Measurements from ENCODE around the gene DUSP16.

The DUSP16 gene

DNA sequence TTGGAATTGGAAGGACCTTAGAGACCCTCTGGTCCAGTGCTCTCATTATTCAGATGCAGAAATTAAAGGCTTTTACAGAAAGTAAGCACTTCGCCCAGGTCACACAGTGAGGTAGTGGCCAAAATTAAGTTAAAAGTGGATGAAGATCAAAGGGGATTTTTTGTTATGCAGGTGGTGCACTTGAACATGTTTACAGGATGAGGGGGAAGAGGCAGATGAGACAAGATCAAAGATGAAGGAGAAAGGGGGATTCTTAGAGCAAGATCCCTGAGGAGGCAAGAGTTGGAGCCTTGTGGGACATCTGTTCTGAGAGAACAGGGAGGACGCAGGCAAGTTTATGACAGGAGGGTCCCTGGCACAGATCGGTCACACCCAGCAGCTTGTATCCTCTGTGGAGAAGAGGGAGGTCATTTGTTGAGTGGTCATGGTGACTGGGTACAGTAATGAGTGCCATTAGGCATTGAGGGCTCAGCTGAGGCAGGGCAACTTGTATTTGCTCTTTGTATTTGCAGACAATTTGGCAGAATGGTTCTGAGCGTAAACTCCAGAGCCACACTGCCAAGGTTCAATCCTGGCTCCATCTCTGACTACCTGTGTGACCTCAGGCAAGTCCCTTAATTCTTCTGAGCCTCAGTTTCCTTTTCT, 121.8 kb downstream of the DUSP16 start:
- no peak for DNase-seq (ENCODE audit: low spot score)

- DNase-seq (ENCODE audit: low spot score) = no peak
Measured at GRCh38 chr12:12439636-12440035, 123.0 kb downstream of the DUSP16 start.

DNA sequence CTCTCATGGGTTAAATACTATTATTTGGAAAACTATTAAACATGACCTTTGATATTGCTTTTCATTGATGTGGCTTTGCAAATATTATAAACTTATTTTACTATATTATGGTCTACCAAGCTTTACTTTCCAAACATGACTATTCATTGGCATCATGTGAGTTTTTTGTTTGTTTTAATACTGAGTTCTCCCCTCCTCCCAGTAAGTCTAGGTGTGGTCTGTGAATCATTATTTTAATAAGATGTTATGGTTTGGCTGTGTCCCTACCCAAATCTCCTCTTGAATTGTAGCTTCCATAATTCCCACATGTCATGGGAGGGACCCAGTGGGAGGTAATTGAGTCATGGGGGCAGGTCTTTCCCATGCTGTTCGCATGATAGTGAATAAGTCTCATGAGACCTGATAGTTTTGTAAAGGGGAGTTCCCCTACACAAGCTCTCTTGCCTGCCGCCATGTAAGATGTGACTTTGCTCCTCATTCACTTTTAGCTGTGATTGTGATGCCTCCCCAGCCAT, 125.8 kb downstream of the DUSP16 start:
- DNase-seq (ENCODE audit: low spot score) = no peak

DNA sequence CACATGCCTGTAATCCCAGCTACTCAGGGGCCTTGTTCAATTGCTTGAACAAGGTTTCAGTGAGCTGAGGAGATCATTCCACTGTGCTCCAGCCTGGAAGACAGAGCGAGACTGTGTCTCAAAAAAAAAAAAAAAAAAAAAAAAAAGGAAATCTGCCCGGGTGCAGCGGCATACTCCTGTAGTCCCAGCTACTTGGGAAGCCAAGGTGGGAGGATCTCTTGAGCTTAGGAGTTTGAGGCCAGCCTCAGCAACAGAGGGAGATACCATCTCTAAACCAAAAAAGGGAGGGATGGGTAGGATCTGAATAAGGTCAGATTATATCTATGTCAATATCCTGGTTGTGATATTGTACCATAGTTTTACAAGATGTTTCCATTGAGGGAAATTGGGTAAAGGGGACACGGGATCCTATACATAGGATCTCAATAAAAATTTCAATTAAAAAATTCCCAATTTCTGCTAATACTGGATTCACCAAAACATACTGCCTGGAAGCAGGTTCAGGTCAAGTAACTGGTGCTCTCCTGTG, 129.4 kb downstream of the DUSP16 start:
- no peak for DNase-seq (ENCODE audit: low spot score)

GRCh38 chr12:12432364-12432763, 130.3 kb downstream of the DUSP16 start:
- DNase-seq (ENCODE audit: low spot score) = no peak

DNA sequence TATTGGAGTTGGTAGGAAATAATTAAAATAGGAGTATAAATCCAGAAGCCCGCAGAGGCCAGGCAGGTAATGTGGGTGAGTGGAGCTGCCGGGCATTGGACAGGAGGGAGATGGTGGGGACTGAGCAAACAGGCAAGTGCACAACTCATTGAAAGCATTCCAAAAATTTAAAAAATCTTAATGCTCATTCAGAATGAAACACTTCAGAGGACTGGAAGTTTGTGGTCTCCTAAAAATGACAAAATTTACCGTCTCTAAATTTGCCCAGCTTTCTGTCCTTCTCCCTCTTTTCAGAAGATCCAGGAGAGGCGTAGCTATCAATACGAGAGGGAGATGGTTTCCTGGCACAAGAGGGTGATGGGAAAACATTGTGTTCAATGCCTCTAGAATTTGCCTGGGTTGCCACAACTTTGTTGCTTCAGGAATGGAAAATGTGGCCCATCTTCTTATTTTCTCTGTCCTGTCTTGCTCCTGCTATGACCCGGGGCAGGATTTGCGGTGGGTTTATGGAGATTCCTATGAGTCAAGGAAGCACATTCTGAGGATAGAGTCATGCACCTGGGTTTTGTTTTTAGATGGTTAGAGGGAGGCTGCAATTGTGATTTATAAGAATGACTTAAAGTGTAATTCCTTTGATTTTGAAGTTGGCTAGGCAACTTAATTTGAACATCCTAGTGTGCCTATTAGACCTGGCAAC, 133.6 kb downstream of the DUSP16 start:
- no peak for DNase-seq (ENCODE audit: low spot score)

GRCh38 chr12:12428047-12428446, 134.6 kb downstream of the DUSP16 start:
- DNase-seq (ENCODE audit: low spot score) = no peak

DNA sequence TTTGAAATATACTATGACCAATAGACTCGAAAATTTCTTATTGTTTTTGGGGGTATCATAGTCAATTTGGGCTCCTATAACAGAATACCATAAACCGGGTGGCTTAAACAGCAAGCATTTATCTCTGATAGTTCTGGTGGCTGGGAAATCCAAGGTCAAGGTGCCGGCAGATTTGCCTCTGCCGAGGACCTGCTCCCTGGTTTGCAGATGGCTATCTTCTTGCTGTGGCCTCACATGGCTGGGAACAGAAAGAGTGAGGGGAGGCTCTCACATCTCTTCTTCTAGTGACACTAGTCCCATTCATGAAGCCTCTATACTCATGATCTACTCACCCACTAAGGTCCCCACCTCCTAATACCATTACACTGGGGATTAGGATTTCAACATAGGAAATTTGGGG, 135.1 kb downstream of the DUSP16 start:
- DNase-seq (ENCODE audit: low spot score) = no peak

DNA sequence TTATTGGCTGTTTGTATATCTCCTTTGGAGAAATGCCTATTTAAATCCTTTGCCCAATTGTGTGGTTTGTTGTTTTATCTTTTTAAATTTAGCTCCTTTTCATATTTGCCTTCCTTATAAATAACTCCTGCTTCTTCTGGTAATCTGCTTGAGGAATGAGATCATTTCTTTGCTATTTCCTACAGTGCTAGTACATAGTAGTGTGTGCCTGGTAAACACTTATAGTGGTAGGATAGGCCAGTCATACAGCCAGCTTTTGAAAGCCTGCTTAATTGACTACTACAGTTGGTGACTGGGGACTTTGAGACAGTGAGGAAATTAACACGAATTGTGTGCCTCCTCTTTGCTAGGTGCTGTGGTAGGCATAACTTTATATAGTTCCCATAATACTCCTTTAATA, 137.0 kb downstream of the DUSP16 start:
- DNase-seq (ENCODE audit: low spot score) = no peak

DNA sequence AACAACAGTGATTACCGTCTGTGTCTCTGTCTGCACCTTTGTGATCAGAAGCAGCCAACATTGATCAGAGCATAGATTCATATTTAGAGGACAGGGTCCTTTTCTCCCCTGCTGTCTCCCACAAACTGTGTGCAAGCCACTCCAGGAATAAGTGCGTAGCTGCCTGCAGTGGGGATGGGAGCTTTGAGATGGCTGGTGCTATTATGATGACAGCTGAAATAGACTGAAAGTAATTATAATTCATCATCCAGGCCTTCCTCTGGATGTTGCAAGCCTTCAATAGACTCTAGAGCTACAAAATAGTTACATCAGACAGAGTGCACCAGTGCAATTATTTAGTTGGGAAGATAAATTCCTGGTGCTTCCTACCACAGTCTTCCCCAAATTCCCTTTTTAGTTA, 137.7 kb downstream of the DUSP16 start:
- no peak for DNase-seq (ENCODE audit: low spot score)
